Measurements from ENCODE around the gene SLC39A11. TPM values are rescaled to one million over a fixed set of nuclear protein-coding genes. Genes with fewer than 3 reads are reported as not detected.

SLC39A11 gene
- total and polyA plus RNA-seq, 3 donors from 2014 or later, result 11.4 to 18.6 (median 18.0) TPM

GRCh38 chr17:72706396-72706981 is 386.0 kb downstream of the SLC39A11 start:
- no peak for TF ChIP-seq POLR2A (IDR thresholded peaks at IDR 0.05)
- TF ChIP-seq CTCF (IDR thresholded peaks at IDR 0.05), result no peak
- Histone ChIP-seq H3K27me3 (no peaks in the 10 kb centered on the region), H3K4me3 (no peak overlapping the region), H3K36me3 (ENCODE audit: low read depth, missing control alignments) (no peaks in the 10 kb centered on the region), H3K9me3 (no peaks in the 10 kb centered on the region), H3K4me1 (no peaks in the 10 kb centered on the region), H3K27ac (no peak overlapping the region)
- DNase-seq, result no peak
- intact Hi-C loops (cut with DNase I; ENCODE audit: low total_unique reads), result no loop called here
- 86 to 94% methylated on average over 3 of the region's 3 CpGs for WGBS, 2 donors

GRCh38 chr17:72705905-72706395 is 386.5 kb downstream of the SLC39A11 start:
- Histone ChIP-seq H3K4me3 (no peak overlapping the region), H3K27ac (no peak overlapping the region), H3K9me3 (no peaks in the 10 kb centered on the region), H3K4me1 (no peaks in the 10 kb centered on the region), H3K27me3 (no peaks in the 10 kb centered on the region), H3K36me3 (ENCODE audit: low read depth, missing control alignments) (no peaks in the 10 kb centered on the region)
- TF ChIP-seq CTCF (IDR thresholded peaks at IDR 0.05), result no peak
- TF ChIP-seq POLR2A (IDR thresholded peaks at IDR 0.05), result no peak
- WGBS, 2 donors, result 81 to 97% methylated on average over 5 of the region's 5 CpGs
- DNase-seq, result no peak
- intact Hi-C loops (cut with DNase I; ENCODE audit: low total_unique reads), result no loop called here

GRCh38 chr17:72702998-72703397 is 389.5 kb downstream of the SLC39A11 start:
- 89 to 90% methylated on average over 4 of the region's 4 CpGs for WGBS, 2 donors
- no peak overlapping the region for H3K27ac ChIP-seq
- TF ChIP-seq CTCF (IDR thresholded peaks at IDR 0.05) (no peak), POLR2A (IDR thresholded peaks at IDR 0.05) (no peak)
- intact Hi-C loops (cut with DNase I; ENCODE audit: low total_unique reads), result no loop called here
- H3K4me3 ChIP-seq, result no peak overlapping the region
- H3K36me3 ChIP-seq (ENCODE audit: low read depth, missing control alignments), result no peaks in the 10 kb centered on the region
- H3K27me3 ChIP-seq, result no peaks in the 10 kb centered on the region
- no peaks in the 10 kb centered on the region for H3K9me3 ChIP-seq
- no peak for DNase-seq
- H3K4me1 ChIP-seq, result no peaks in the 10 kb centered on the region

- no peaks in the 10 kb centered on the region for H3K27me3 ChIP-seq
- H3K4me3 ChIP-seq, result no peak overlapping the region
- TF ChIP-seq CTCF (IDR thresholded peaks at IDR 0.05) (no peak), POLR2A (IDR thresholded peaks at IDR 0.05) (no peak)
- H3K4me1 ChIP-seq, result no peaks in the 10 kb centered on the region
- no peak overlapping the region for H3K27ac ChIP-seq
- WGBS, 2 donors, result 76 to 83% methylated on average over 6 of the region's 6 CpGs
- DNase-seq, result no peak
- no peaks in the 10 kb centered on the region for H3K9me3 ChIP-seq
- no peaks in the 10 kb centered on the region for H3K36me3 ChIP-seq (ENCODE audit: low read depth, missing control alignments)
- intact Hi-C loops (cut with DNase I; ENCODE audit: low total_unique reads), result no loop called here
Observed at GRCh38 chr17:72702136-72702735, 390.3 kb downstream of the SLC39A11 start.

- H3K4me1 ChIP-seq, result no peaks in the 10 kb centered on the region
- H3K27me3 ChIP-seq, result no peaks in the 10 kb centered on the region
- no peaks in the 10 kb centered on the region for H3K9me3 ChIP-seq
- H3K36me3 ChIP-seq (ENCODE audit: low read depth, missing control alignments), result no peaks in the 10 kb centered on the region
- no peak overlapping the region for H3K4me3 ChIP-seq
- 95 to 97% methylated on average over 3 of the region's 3 CpGs for WGBS, 2 donors
- H3K27ac ChIP-seq, result no peak overlapping the region
- DNase-seq, result no peak
- no peak for TF ChIP-seq CTCF (IDR thresholded peaks at IDR 0.05)
- intact Hi-C loops (cut with DNase I; ENCODE audit: low total_unique reads), result no loop called here
Observed at GRCh38 chr17:72700226-72700625, 392.3 kb downstream of the SLC39A11 start.

Data from testis (tissue), 3 donors.